Mesenchymal stem cell (in vitro differentiated cells and primary cell): ENCODE data around the gene KIF13A.
A peak's percentile ranks its signal among the peaks of the same experiment; 100 is the strongest.
"Not testable (repeated sequence)": the region's sequence is repeated elsewhere in the genome, so short reads cannot be mapped to it uniquely, and the experiment has no call there.

Experiments used
- DNase-seq: peaks from one replicate; pipeline ENCODE4 v3.0.0-alpha.2; 2013
- H2AFZ ChIP-seq: one replicate; pipeline ENCODE4 v1.6.1; 2013; ENCODE audit warnings: low read depth, mild to moderate bottlenecking, control low read depth, inconsistent platforms, low read length, moderate library complexity
- H2AK5ac ChIP-seq: 2 replicates; pipeline ENCODE4 v1.6.1; 2013; ENCODE audit warnings: low read length, moderate library complexity, mild to moderate bottlenecking, inconsistent platforms; ENCODE audit not compliant: severe bottlenecking
- H2BK120ac ChIP-seq: one replicate; pipeline ENCODE4 v1.6.1; 2013; ENCODE audit warnings: low read depth, mild to moderate bottlenecking, inconsistent platforms, low read length, moderate library complexity
- H2BK12ac ChIP-seq, 2 experiments: one replicate each; pipeline ENCODE4 v1.6.1; 2013; ENCODE audit warnings: inconsistent platforms in 2 of 2, low read length in 2 of 2, mild to moderate bottlenecking in 2 of 2, moderate library complexity in 2 of 2, control low read depth in 1 of 2
- H2BK15ac ChIP-seq: one replicate; pipeline ENCODE4 v1.6.1; 2013; ENCODE audit warnings: mild to moderate bottlenecking, low read depth, inconsistent platforms; ENCODE audit not compliant: poor library complexity, severe bottlenecking
- H2BK5ac ChIP-seq: 2 replicates; pipeline ENCODE4 v1.6.1; 2013; ENCODE audit warnings: low read depth, mild to moderate bottlenecking, low read length, control low read depth, inconsistent platforms; ENCODE audit not compliant: poor library complexity, severe bottlenecking
- H3K14ac ChIP-seq, 2 experiments: one replicate each; pipeline ENCODE4 v1.6.1; 2013; ENCODE audit warnings: inconsistent platforms in 2 of 2, low read length in 2 of 2, control low read depth in 1 of 2, mild to moderate bottlenecking in 1 of 2, moderate library complexity in 1 of 2
- H3K18ac ChIP-seq, 2 experiments: one replicate each; pipeline ENCODE4 v1.6.1; 2013; ENCODE audit warnings: inconsistent platforms in 2 of 2, low read length in 2 of 2, control low read depth in 1 of 2, low read depth in 1 of 2, mild to moderate bottlenecking in 1 of 2
- H3K23ac ChIP-seq, 2 experiments: one replicate each; pipeline ENCODE4 v1.6.1; 2013; ENCODE audit warnings: inconsistent platforms in 2 of 2, low read length in 2 of 2, mild to moderate bottlenecking in 2 of 2, moderate library complexity in 2 of 2, control low read depth in 1 of 2
- H3K27ac ChIP-seq: 2 replicates; pipeline ENCODE4 v1.5.1; 2013; ENCODE audit warnings: mild to moderate bottlenecking, moderate library complexity, low read length, control low read depth, inconsistent platforms; ENCODE audit not compliant: poor library complexity, severe bottlenecking
- H3K27me3 ChIP-seq, 2 experiments: 2 replicates each; pipeline versions ENCODE4 v1.6.1 to v1.7.0; 2013; ENCODE audit warnings: low read length in 2 of 2, mild to moderate bottlenecking in 2 of 2, moderate library complexity in 2 of 2, control low read depth in 1 of 2, inconsistent platforms in 1 of 2; ENCODE audit not compliant: control insufficient read depth in 1 of 2, insufficient read depth in 1 of 2
- H3K36me3 ChIP-seq, 2 experiments: 2 replicates each; pipeline versions ENCODE4 v1.6.1 to v1.7.0; 2013; ENCODE audit warnings: low read length in 2 of 2, control low read depth in 1 of 2, inconsistent platforms in 1 of 2, low read depth in 1 of 2, mild to moderate bottlenecking in 1 of 2; ENCODE audit not compliant: insufficient read depth in 2 of 2, control insufficient read depth in 1 of 2
- H3K4ac ChIP-seq, 2 experiments: one replicate each; pipeline ENCODE4 v1.6.1; 2013; ENCODE audit warnings: inconsistent platforms in 2 of 2, low read length in 2 of 2, mild to moderate bottlenecking in 2 of 2, moderate library complexity in 2 of 2, control low read depth in 1 of 2, low read depth in 1 of 2
- H3K4me1 ChIP-seq: 2 replicates; pipeline ENCODE4 v1.6.1; 2013; ENCODE audit warnings: low read depth, low read length, control low read depth; ENCODE audit not compliant: control insufficient read depth, insufficient read depth
- H3K4me2 ChIP-seq: 2 replicates; pipeline ENCODE4 v1.6.1; 2013; ENCODE audit warnings: low read length, mild to moderate bottlenecking, inconsistent platforms; ENCODE audit not compliant: poor library complexity, severe bottlenecking
- H3K4me3 ChIP-seq, 2 experiments: 2 replicates each; pipeline versions ENCODE4 v1.5.1 to v1.7.0; 2013; ENCODE audit warnings: low read length in 2 of 2, mild to moderate bottlenecking in 2 of 2, control low read depth in 1 of 2, low read depth in 1 of 2; ENCODE audit not compliant: insufficient read depth in 1 of 2
- H3K79me1 ChIP-seq: replicated peaks from 2 replicates; pipeline ENCODE4 v1.6.1; 2013; ENCODE audit warnings: mild to moderate bottlenecking, control low read depth, low read length, inconsistent platforms; ENCODE audit not compliant: poor library complexity, severe bottlenecking
- H3K9ac ChIP-seq: 2 replicates; pipeline ENCODE4 v1.7.0; 2013; ENCODE audit warnings: mild to moderate bottlenecking, low read length, moderate library complexity
- H3K9me3 ChIP-seq: 2 replicates; pipeline ENCODE4 v1.7.0; 2013; ENCODE audit warnings: mild to moderate bottlenecking, low read length; ENCODE audit not compliant: control insufficient read depth
- H4K8ac ChIP-seq: one replicate; pipeline ENCODE4 v1.6.1; 2013; ENCODE audit warnings: inconsistent platforms, mild to moderate bottlenecking, low read length, moderate library complexity
- H4K91ac ChIP-seq: one replicate; pipeline ENCODE4 v1.6.1; 2013; ENCODE audit warnings: mild to moderate bottlenecking, low read length, inconsistent platforms
- WGBS: methylation state at CpG from one replicate; pipeline ENCODE4 v1.1.7; 2013; ENCODE audit warnings: mixed read lengths; 5-methylcytosine and 5-hydroxymethylcytosine counted together

The KIF13A gene

GRCh38 chr6:17894191-17894590, 93.2 kb downstream of the KIF13A start:
- H3K23ac ChIP-seq: no peak overlapping the region
- H2BK15ac ChIP-seq: no peak overlapping the region
- no peak overlapping the region for H2AK5ac ChIP-seq
- no peak overlapping the region for H4K91ac ChIP-seq
- no peak overlapping the region for H3K4me2 ChIP-seq
- no peak for DNase-seq
- H3K9me3 ChIP-seq: peaks cover 66% of the 10 kb centered on the region
- H3K79me1 ChIP-seq: peaks cover 12% of the 10 kb centered on the region
- WGBS: 100% methylated on average over 2 of the region's 6 CpGs
- H2AFZ ChIP-seq: no peak overlapping the region
- H3K4me3 ChIP-seq: peak overlapping the region in 1 of 2 experiments; percentile 60
- H2BK120ac ChIP-seq: no peak overlapping the region
- H3K9ac ChIP-seq: no peak overlapping the region
- no peak overlapping the region for H3K14ac ChIP-seq
- H2BK12ac ChIP-seq: no peak overlapping the region
- H3K27ac ChIP-seq: no peak overlapping the region
- H2BK5ac ChIP-seq: no peak overlapping the region
- no peak overlapping the region for H3K18ac ChIP-seq
- no peak overlapping the region for H3K4ac ChIP-seq
- H3K36me3 ChIP-seq: peaks cover 12 to 80% of the 10 kb centered on the region in 2 experiments
- no peaks in the 10 kb centered on the region for H3K27me3 ChIP-seq
- H4K8ac ChIP-seq: no peak overlapping the region
- H3K4me1 ChIP-seq: no peaks in the 10 kb centered on the region

DNA sequence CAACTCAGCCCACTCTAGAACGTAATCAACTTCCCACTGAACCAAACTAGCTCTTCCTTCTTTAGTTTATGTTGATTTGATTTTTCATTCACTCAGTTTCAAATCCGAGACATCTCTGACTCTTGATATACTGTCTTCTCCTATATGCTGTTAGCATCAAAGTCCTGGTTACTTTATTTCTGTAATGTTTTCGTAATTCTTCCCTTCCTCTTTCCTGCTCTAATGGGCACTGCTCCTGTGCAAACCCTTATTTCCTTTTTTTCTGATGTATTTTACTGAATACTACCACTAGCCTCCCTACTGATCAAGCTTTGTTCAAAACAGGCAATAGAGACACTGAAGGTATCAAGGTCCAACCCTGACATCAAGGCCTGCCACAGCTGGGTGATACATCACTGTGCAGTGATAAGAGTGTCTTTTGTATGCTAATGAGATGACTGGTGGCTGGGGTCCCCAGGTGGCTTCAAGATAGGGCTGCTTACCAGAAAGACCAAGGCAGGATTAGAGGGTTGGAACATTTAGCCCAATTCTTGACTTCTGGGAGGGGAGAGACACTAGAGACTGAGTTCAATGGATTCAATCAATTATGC, 95.2 kb downstream of the KIF13A start:
- H2AK5ac ChIP-seq: no peak overlapping the region
- H3K14ac ChIP-seq: no peak overlapping the region
- no peak overlapping the region for H3K18ac ChIP-seq
- H3K23ac ChIP-seq: no peak overlapping the region
- no peak overlapping the region for H4K91ac ChIP-seq
- no peaks in the 10 kb centered on the region for H3K4me1 ChIP-seq
- H2BK12ac ChIP-seq: no peak overlapping the region
- peaks cover 12 to 69% of the 10 kb centered on the region in 2 experiments for H3K36me3 ChIP-seq
- no peak overlapping the region for H2BK15ac ChIP-seq
- H3K9me3 ChIP-seq: peaks cover 55% of the 10 kb centered on the region
- H3K4me3 ChIP-seq: no peak overlapping the region
- no peak for DNase-seq
- H2BK5ac ChIP-seq: no peak overlapping the region
- WGBS: 98% methylated on average over 3 of the region's 3 CpGs
- H3K4me2 ChIP-seq: no peak overlapping the region
- no peak overlapping the region for H4K8ac ChIP-seq
- no peak overlapping the region for H2AFZ ChIP-seq
- no peaks in the 10 kb centered on the region for H3K27me3 ChIP-seq
- no peak overlapping the region for H2BK120ac ChIP-seq
- no peak overlapping the region for H3K27ac ChIP-seq
- H3K9ac ChIP-seq: no peak overlapping the region
- H3K4ac ChIP-seq: no peak overlapping the region
- H3K79me1 ChIP-seq: peaks cover 6% of the 10 kb centered on the region

- H2BK5ac ChIP-seq: no peak overlapping the region
- H2AK5ac ChIP-seq: no peak overlapping the region
- no peaks in the 10 kb centered on the region for H3K27me3 ChIP-seq
- H3K36me3 ChIP-seq: peaks cover 12 to 50% of the 10 kb centered on the region in 2 experiments
- no peak overlapping the region for H3K27ac ChIP-seq
- no peak overlapping the region for H3K14ac ChIP-seq
- no peak overlapping the region for H3K4me3 ChIP-seq
- H4K91ac ChIP-seq: no peak overlapping the region
- peaks cover 36% of the 10 kb centered on the region for H3K9me3 ChIP-seq
- H3K23ac ChIP-seq: no peak overlapping the region
- H3K4ac ChIP-seq: no peak overlapping the region
- no peak overlapping the region for H2BK12ac ChIP-seq
- H2AFZ ChIP-seq: no peak overlapping the region
- no peak overlapping the region for H3K4me2 ChIP-seq
- H3K18ac ChIP-seq: no peak overlapping the region
- no peak overlapping the region for H3K9ac ChIP-seq
- no peak overlapping the region for H4K8ac ChIP-seq
- DNase-seq: no peak
- no peak overlapping the region for H2BK120ac ChIP-seq
- H3K79me1 ChIP-seq: peaks cover 11% of the 10 kb centered on the region
- 90% methylated on average over 1 of the region's 1 CpG for WGBS
- no peaks in the 10 kb centered on the region for H3K4me1 ChIP-seq
- H2BK15ac ChIP-seq: no peak overlapping the region
Measured at GRCh38 chr6:17890309-17890708, 97.1 kb downstream of the KIF13A start.

- not testable (repeated sequence) for H3K4me2 ChIP-seq, H2AFZ ChIP-seq, H3K23ac ChIP-seq, H4K8ac ChIP-seq, H3K27me3 ChIP-seq, DNase-seq, H2BK120ac ChIP-seq, H2BK15ac ChIP-seq, H3K9ac ChIP-seq, H3K18ac ChIP-seq, H3K4ac ChIP-seq, H2BK5ac ChIP-seq, H4K91ac ChIP-seq, H2BK12ac ChIP-seq, H3K27ac ChIP-seq, H3K4me1 ChIP-seq, H3K4me3 ChIP-seq, H2AK5ac ChIP-seq, H3K14ac ChIP-seq
- H3K36me3 ChIP-seq: peaks cover 12 to 45% of the 10 kb centered on the region in 2 experiments
- 97% methylated on average over 6 of the region's 9 CpGs for WGBS
- peaks cover 12% of the 10 kb centered on the region for H3K79me1 ChIP-seq
- peaks cover 31% of the 10 kb centered on the region for H3K9me3 ChIP-seq
Measured at GRCh38 chr6:17889777-17890176, 97.7 kb downstream of the KIF13A start.
